Esophagus muscularis mucosa (tissue), 4 donors: ENCODE data around the gene SH3RF2. TPM values are rescaled to one million over a fixed set of nuclear protein-coding genes. Genes with fewer than 3 reads are reported as not detected.
"Not testable (repeated sequence)": the region's sequence is repeated elsewhere in the genome, so short reads cannot be mapped to it uniquely, and the experiment has no call there.

Experiments
- DNase-seq: peaks from one replicate; pipeline ENCODE4 v3.0.0-alpha.2; 2017; ENCODE audit errors: extremely low spot score
- H3K27ac ChIP-seq, 4 donors: fragments of 200-600 bp; sonication (generic); replicated peaks in 1 of 4; 1 replicate in 3 of 4; 2 replicates in 1 of 4; pipeline ENCODE4 v1.5.1; 2016 to 2019; ENCODE audit warnings: mild to moderate bottlenecking in 1 of 4
- H3K27me3 ChIP-seq, 4 donors: fragments of 200-600 bp; sonication (generic); one replicate each; pipeline versions ENCODE4 v1.5.1 to v1.6.0; 2016 to 2019
- H3K36me3 ChIP-seq, 4 donors: fragments of 200-600 bp; sonication (generic); one replicate each; pipeline ENCODE4 v1.5.1; 2016 to 2019
- H3K4me1 ChIP-seq, 4 donors: fragments of 200-600 bp; sonication (generic); one replicate each; pipeline ENCODE4 v1.5.1; 2016 to 2019
- H3K4me3 ChIP-seq, 4 donors: fragments of 200-600 bp; sonication (generic); 1 replicate in 2 of 4; 2 replicates in 2 of 4; pipeline ENCODE4 v1.5.1; 2016 to 2019; ENCODE audit warnings: mild to moderate bottlenecking in 4 of 4, moderate library complexity in 1 of 4
- H3K9me3 ChIP-seq, 4 donors: fragments of 200-600 bp; sonication (generic); 1 replicate in 3 of 4; 2 replicates in 1 of 4; pipeline ENCODE4 v1.5.1; 2016 to 2019
- CTCF ChIP-seq, 3 experiments: fragments of 200-600 bp in 2 of 3; fragments of 450-650 bp in 1 of 3; sonication (generic) in 2 of 3; IDR thresholded peaks; one replicate each; pipeline ENCODE4 v1.5.1; 2017 to 2019; ENCODE audit warnings: antibody characterized with exemption in 3 of 3, mild to moderate bottlenecking in 2 of 3, moderate library complexity in 1 of 3
- EP300 ChIP-seq: sonication (generic); formaldehyde crosslinking; IDR thresholded peaks from one replicate; pipeline ENCODE4 v1.6.1; 2017; ENCODE audit warnings: antibody characterized with exemption
- POLR2A ChIP-seq: fragments of 450-650 bp; IDR thresholded peaks from one replicate; pipeline ENCODE4 v1.6.1; 2017; ENCODE audit warnings: antibody characterized with exemption, moderate library complexity, mild to moderate bottlenecking, low read depth
- POLR2AphosphoS5 ChIP-seq, 2 donors: sonication (generic); formaldehyde crosslinking; IDR thresholded peaks; one replicate each; pipeline ENCODE4 v1.6.1; 2017; ENCODE audit warnings: antibody characterized with exemption in 2 of 2
- WGBS: methylation state at CpG from one replicate; pipeline ENCODE4 v1.1.5; 2018; 5-methylcytosine and 5-hydroxymethylcytosine counted together
- intact Hi-C: fragments of 100-400 bp; cut with DNase I; formaldehyde crosslinking; loops from one replicate; pipeline ENCODE4 v1.15.1; 2023
- total RNA-seq, 4 donors: library from RNA; depleted of rRNA; stranded (reverse); fragments of >200 nt; gene quantifications; one replicate each; pipeline versions ENCODE4 v1.1.0 to v1.2.1, GENCODE V29; 2016

Gene SH3RF2
- total RNA-seq, 4 donors from 2014 or later = 0.66 to 2.1 (median 1.5) TPM

DNA sequence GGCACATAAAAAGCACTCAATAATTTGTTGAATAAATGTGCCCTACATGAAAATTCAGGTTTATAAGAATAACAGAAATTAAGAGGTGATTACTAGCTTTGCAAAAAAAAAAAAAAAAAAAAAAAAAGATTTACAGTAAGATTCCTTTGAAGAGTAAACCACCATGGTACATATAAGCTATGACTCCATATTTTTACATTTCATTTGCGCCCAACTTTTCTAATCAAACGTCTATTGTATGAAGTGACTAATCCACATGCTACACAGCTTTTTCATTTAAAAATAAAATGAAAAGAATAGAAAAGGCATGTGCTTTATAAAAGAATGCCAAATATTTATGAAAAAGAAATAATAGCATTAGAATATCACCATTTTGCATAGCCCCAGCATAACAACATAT is 169.1 kb downstream of the SH3RF2 start, which contains the start of gene PLAC8L1:
Gene PLAC8L1, minus strand, starts transcription at position 101 of the 400 bp plus-strand sequence. CDS start 1,266 bp downstream, outside the sequence.
- peaks cover 0 to 3% (median 0%) of the 10 kb centered on the region in 4 donors for H3K4me1 ChIP-seq
- no peak for TF ChIP-seq POLR2A
- TF ChIP-seq CTCF (IDR thresholded peaks at IDR 0.05) = no peak
- no peak for TF ChIP-seq POLR2AphosphoS5 (IDR thresholded peaks at IDR 0.05)
- no peak for TF ChIP-seq EP300
- DNase-seq = no peak
- no peak within 1 kb of the TSS for H3K4me3 ChIP-seq
- H3K27me3 ChIP-seq = no peaks in the 10 kb centered on the region
- H3K9me3 ChIP-seq = no peaks in the 10 kb centered on the region
- intact Hi-C loops = no loop called here
- H3K36me3 ChIP-seq = peaks cover 0 to 8% (median 0%) of the 10 kb centered on the region in 4 donors
- WGBS = 92% methylated on average over 2 of the region's 2 CpGs
- no peak within 1 kb of the TSS for H3K27ac ChIP-seq

GRCh38 chr5:146107901-146108300 is 171.5 kb downstream of the SH3RF2 start:
- no peak for DNase-seq
- Histone ChIP-seq H3K4me1 (peaks cover 0 to 3% (median 0%) of the 10 kb centered on the region in 4 donors), H3K27me3 (no peaks in the 10 kb centered on the region), H3K36me3 (peaks cover 4 to 16% (median 7%) of the 10 kb centered on the region in 4 donors), H3K9me3 (no peaks in the 10 kb centered on the region), H3K4me3 (no peak overlapping the region), H3K27ac (no peak overlapping the region)
- intact Hi-C loops = no loop called here
- TF ChIP-seq POLR2A (no peak), CTCF (IDR thresholded peaks at IDR 0.05) (no peak), POLR2AphosphoS5 (IDR thresholded peaks at IDR 0.05) (no peak), EP300 (no peak)
- 39% methylated on average over 1 of the region's 1 CpG for WGBS

DNA sequence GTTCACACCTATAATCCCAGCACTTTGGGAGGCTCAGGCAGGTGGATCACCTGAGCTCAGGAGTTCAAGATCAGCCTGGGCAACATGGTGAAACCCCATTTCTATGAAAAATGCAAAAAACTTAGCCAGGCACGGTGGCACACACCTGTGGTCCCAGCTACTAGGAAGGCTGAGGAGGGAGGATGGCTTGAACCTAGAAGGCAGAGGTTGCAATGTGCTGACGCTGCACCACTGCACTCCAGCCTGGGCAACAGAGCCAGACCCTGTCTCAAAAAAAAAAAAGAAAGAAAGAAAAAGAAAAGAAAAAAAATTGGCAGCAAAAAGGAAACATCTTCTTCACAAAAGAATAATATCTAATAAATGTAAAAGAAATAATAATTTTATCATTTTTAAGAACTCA is 172.5 kb downstream of the SH3RF2 start:
- DNase-seq, intact Hi-C loops, H3K4me1 ChIP-seq, H3K4me3 ChIP-seq, H3K27me3 ChIP-seq, H3K27ac ChIP-seq, H3K9me3 ChIP-seq: not testable (repeated sequence)
- 97% methylated on average over 2 of the region's 2 CpGs for WGBS
- H3K36me3 ChIP-seq = peaks cover 8 to 26% (median 16%) of the 10 kb centered on the region in 4 donors

GRCh38 chr5:146109379-146109778 is 173.0 kb downstream of the SH3RF2 start:
- no peak overlapping the region for H3K27ac ChIP-seq
- no peaks in the 10 kb centered on the region for H3K4me1 ChIP-seq
- H3K4me3 ChIP-seq = no peak overlapping the region
- WGBS = 92% methylated on average over 1 of the region's 1 CpG
- H3K9me3 ChIP-seq = no peaks in the 10 kb centered on the region
- peaks cover 11 to 28% (median 21%) of the 10 kb centered on the region in 4 donors for H3K36me3 ChIP-seq
- intact Hi-C loops = no loop called here
- TF ChIP-seq EP300 (no peak), CTCF (IDR thresholded peaks at IDR 0.05) (no peak), POLR2A (no peak), POLR2AphosphoS5 (IDR thresholded peaks at IDR 0.05) (no peak)
- no peaks in the 10 kb centered on the region for H3K27me3 ChIP-seq
- no peak for DNase-seq

GRCh38 chr5:146111409-146111808 is 175.0 kb downstream of the SH3RF2 start:
- no peak overlapping the region for H3K27ac ChIP-seq
- H3K4me3 ChIP-seq = no peak overlapping the region
- TF ChIP-seq POLR2A (no peak), POLR2AphosphoS5 (IDR thresholded peaks at IDR 0.05) (no peak), EP300 (no peak), CTCF (IDR thresholded peaks at IDR 0.05) (no peak)
- H3K36me3 ChIP-seq = peaks cover 17 to 39% (median 30%) of the 10 kb centered on the region in 4 donors
- DNase-seq = no peak
- no peaks in the 10 kb centered on the region for H3K27me3 ChIP-seq
- intact Hi-C loops = no loop called here
- H3K4me1 ChIP-seq = no peaks in the 10 kb centered on the region
- H3K9me3 ChIP-seq = no peaks in the 10 kb centered on the region
- 67% methylated on average over 1 of the region's 1 CpG for WGBS
